PC-9 (cell line): Measurements from ENCODE around the gene MSH5.

Experiments used
- CTCF ChIP-seq: fragments of 200-600 bp; sonication (generic); conservative IDR thresholded peaks from 2 replicates; pipeline ENCODE4 v1.6.1; 2017; ENCODE audit warnings: mixed run types, antibody characterized with exemption, mild to moderate bottlenecking, moderate library complexity
- EZH2 ChIP-seq: fragments of 200-600 bp; sonication (generic); IDR thresholded peaks from 2 replicates; pipeline ENCODE4 v1.8.0; 2017; ENCODE audit warnings: antibody characterized with exemption, low read depth

- TF ChIP-seq EZH2: no peak
- no peak for TF ChIP-seq CTCF
Measured at GRCh38 chr6:31702405-31702818, 37.4 kb upstream of the MSH5 start.
